ENCODE measurements around the gene HEXD. TPM values are rescaled to one million over a fixed set of nuclear protein-coding genes. Genes with fewer than 3 reads are reported as not detected.

The HEXD gene
- total and polyA plus RNA-seq, 2 of the 8 experiments (the other 6 are each of a cell fraction or from before 2014, with no cell fraction given) = 20.6 to 21.8 TPM

- TF ChIP-seq TBP (IDR thresholded peaks at IDR 0.05; ENCODE audit: low read depth, low read length) (no peak), BRCA1 (IDR thresholded peaks at IDR 0.05; ENCODE audit: low read depth, low read length) (no peak)
These were observed 2.8 kb upstream of the HEXD start (continued) for GRCh38 chr17:82415336-82415735.
